Gastrocnemius medialis (tissue), 4 donors: Measurements from ENCODE around the gene LHFPL2. TPM values are rescaled to one million over a fixed set of nuclear protein-coding genes. Genes with fewer than 3 reads are reported as not detected.

Source experiments
- ATAC-seq, 2 donors: fragments of 150-250 bp; one replicate each; pipeline ENCODE4 v1.9.1; 2016
- DNase-seq, 2 donors: peaks; one replicate each; pipeline ENCODE4 v3.0.0-alpha.2; 2019
- H3K27ac ChIP-seq, 4 donors: fragments of 200-600 bp; sonication (generic); 1 replicate in 1 of 4; 2 replicates in 3 of 4; pipeline ENCODE4 v1.5.1; 2016 to 2018; ENCODE audit warnings: mild to moderate bottlenecking in 2 of 4, moderate library complexity in 1 of 4
- H3K27me3 ChIP-seq, 3 donors: fragments of 200-600 bp; sonication (generic) in 2 of 3; 1 replicate in 1 of 3; 2 replicates in 2 of 3; pipeline versions ENCODE4 v1.5.1 to v1.6.0; 2016 to 2019; ENCODE audit warnings: mild to moderate bottlenecking in 1 of 3, moderate library complexity in 1 of 3
- H3K36me3 ChIP-seq, 2 donors: fragments of 200-600 bp; sonication (generic) in 1 of 2; one replicate each; pipeline ENCODE4 v1.5.1; 2017 to 2018
- H3K4me1 ChIP-seq, 2 donors: fragments of 200-600 bp; sonication (generic) in 1 of 2; one replicate each; pipeline ENCODE4 v1.5.1; 2016 to 2017; ENCODE audit warnings: mild to moderate bottlenecking in 2 of 2
- H3K4me3 ChIP-seq, 4 donors: fragments of 200-600 bp; sonication (generic) in 3 of 4; 1 replicate in 1 of 4; 2 replicates in 3 of 4; pipeline ENCODE4 v1.5.1; 2016 to 2019; ENCODE audit warnings: mild to moderate bottlenecking in 2 of 4
- H3K9me3 ChIP-seq, 3 donors: fragments of 200-600 bp; sonication (generic) in 2 of 3; 1 replicate in 1 of 3; 2 replicates in 2 of 3; pipeline ENCODE4 v1.5.1; 2016 to 2019
- CTCF ChIP-seq, 5 experiments: fragments of 450-650 bp in 3 of 5; fragments of 200-600 bp in 2 of 5; sonication (generic) in 2 of 5; IDR thresholded peaks in 4 of 5; conservative IDR thresholded peaks in 1 of 5; 1 replicate in 4 of 5; 2 replicates in 1 of 5; pipeline ENCODE4 v1.5.1; 2016 to 2019; ENCODE audit warnings: antibody characterized with exemption in 5 of 5, mild to moderate bottlenecking in 3 of 5, moderate library complexity in 3 of 5
- POLR2A ChIP-seq, 2 donors: fragments of 450-650 bp; IDR thresholded peaks; one replicate each; pipeline ENCODE4 v1.6.1; 2017; ENCODE audit warnings: antibody characterized with exemption in 2 of 2, mild to moderate bottlenecking in 2 of 2, moderate library complexity in 2 of 2
- in situ Hi-C, 4 donors: fragments of 200-750 bp; cut with MboI; loops; one replicate each; pipeline versions ENCODE4 v1.15.0 to v1.8.0; 2017; ENCODE audit warnings: low sequenced_read_pairs in 4 of 4
- intact Hi-C: fragments of 100-400 bp; cut with DNase I; formaldehyde crosslinking; loops from one replicate; pipeline ENCODE4 v1.15.1; 2023; ENCODE audit warnings: low total_unique reads
- total RNA-seq, 4 donors: library from RNA; depleted of rRNA; stranded (reverse); fragments of >200 nt; gene quantifications; one replicate each; pipeline versions ENCODE4 v1.1.0 to v1.2.3, GENCODE V29; 2016

LHFPL2 gene
- total RNA-seq, 4 donors from 2014 or later: 3.4 to 4.7 (median 3.5) TPM

DNA sequence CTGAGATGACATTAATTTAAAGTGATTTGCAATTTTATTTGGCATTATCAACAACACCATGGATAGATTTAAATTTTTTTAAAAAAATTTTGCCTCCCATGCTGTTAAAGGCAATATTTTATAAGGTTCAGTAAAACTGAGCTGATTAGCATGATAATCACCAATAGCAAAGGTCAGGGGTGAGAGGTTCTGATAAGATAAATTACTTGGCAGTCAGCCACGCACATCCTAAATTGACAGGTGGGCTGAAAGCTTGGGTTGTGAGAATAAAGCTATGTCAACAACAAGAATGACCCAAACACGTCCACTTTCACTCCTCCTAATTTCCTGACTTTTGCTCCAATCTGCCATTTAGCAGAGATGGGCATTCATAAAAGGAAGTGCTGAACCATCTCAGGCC, 127.1 kb downstream of the LHFPL2 start:
- Histone ChIP-seq H3K36me3 (no peaks in the 10 kb centered on the region), H3K4me1 (peaks cover 9 to 11% of the 10 kb centered on the region in 2 donors), H3K27ac (no peak overlapping the region), H3K4me3 (no peak overlapping the region), H3K9me3 (no peaks in the 10 kb centered on the region), H3K27me3 (no peaks in the 10 kb centered on the region)
- in situ Hi-C loops (no loop called here), intact Hi-C loops (no loop called here)
- DNase-seq (no peak), ATAC-seq (no peak)
- no peak for TF ChIP-seq POLR2A (IDR thresholded peaks at IDR 0.05)
- TF ChIP-seq CTCF (IDR thresholded peaks at IDR 0.05 in 4 of 5, conservative IDR thresholded peaks at IDR 0.05 in 1 of 5): no peak

DNA sequence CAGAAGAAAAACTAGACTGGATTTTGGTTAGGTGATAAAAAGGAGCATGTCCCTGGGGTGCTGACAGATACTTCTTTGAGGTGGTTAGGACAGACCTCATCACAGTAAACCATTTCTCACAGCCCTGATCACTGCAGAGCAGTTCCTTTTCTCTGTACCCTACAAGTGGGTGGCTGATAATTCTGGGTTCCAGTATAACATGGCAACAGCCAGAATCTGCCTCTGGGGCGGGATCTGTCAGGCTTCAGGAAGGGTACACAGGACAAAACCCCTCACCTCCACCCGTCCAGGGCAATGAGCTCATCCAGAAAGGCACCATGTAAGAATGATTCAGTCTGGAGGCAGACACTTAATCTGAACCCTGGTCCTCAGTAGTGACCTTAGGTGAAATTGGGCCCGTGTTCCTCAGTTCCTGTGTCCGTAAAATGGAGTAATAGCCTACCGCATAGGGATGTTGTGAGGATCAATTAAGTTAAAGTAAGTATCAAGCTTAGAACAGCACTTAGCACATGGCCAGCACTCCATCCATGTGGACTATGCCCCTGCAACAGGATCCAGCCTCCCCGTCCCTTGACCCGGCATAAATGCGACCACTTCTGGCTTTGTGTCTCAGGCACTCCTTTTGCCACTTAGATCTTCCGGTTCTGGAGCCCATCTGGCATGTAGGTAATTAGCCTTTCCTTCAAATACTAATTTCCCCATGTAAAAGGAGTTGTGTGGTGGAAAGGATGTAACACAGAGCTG, 129.2 kb downstream of the LHFPL2 start:
- ATAC-seq (no peak), DNase-seq (no peak)
- Histone ChIP-seq H3K4me1 (peaks cover 8 to 9% of the 10 kb centered on the region in 2 donors), H3K27ac (no peak overlapping the region), H3K27me3 (no peaks in the 10 kb centered on the region), H3K9me3 (no peaks in the 10 kb centered on the region), H3K36me3 (no peaks in the 10 kb centered on the region), H3K4me3 (no peak overlapping the region)
- TF ChIP-seq POLR2A (IDR thresholded peaks at IDR 0.05): no peak
- TF ChIP-seq CTCF (IDR thresholded peaks at IDR 0.05 in 4 of 5, conservative IDR thresholded peaks at IDR 0.05 in 1 of 5): no peak
- in situ Hi-C loops (no loop called here), intact Hi-C loops (loop anchor here (10.0 kb wide), 1 partner anchor 225 kb away; the partner anchor contains the start of gene AP3B1)

DNA sequence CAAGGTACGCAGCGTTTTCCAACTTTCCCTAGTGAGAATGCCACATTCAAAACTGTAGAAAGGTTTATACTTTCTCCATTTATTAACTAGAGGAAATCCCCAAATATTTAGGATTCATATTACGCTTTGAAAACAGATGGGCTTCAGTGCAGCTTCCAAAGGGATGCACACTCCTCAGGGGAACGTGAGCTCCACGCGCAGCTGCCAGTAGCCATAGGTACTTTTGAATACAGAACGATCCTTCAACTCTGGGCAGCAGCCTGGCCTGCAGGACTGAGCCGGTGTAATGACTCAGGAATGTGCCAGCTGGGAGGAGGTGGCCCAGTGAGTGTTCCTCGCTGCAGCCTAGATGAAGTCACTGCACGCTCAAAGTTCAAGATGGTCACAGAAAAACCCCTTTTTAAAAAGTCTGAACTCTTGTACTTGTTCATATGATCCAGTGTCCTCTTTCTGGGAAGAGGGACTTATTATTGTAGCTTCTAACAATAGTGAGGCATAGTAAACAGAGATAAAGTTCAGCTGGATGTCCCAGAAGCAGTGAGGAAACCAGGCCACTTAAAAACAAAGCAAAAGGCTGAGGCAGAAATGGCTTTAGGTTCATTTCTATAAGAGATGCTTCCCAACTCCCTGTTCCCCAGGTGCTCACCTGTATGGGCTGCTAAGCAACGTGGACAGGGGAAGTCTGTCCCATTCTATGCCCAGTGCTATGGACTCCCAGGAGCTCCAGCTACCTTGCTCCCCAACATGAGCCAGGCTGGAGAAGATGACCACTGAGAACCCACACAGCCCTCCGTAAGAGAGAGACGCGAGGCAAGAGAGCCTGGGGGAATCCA, 130.0 kb downstream of the LHFPL2 start:
- DNase-seq (peak; percentile 39 to 46), ATAC-seq (peak; percentile 69 to 84)
- in situ Hi-C loops (no loop called here), intact Hi-C loops (loop anchor here (10.0 kb wide), 1 partner anchor 224 kb away; the partner anchor contains the start of gene AP3B1)
- TF ChIP-seq POLR2A (IDR thresholded peaks at IDR 0.05) (no peak), CTCF (IDR thresholded peaks at IDR 0.05 in 4 of 5, conservative IDR thresholded peaks at IDR 0.05 in 1 of 5) (no peak)
- Histone ChIP-seq H3K4me3 (no peak overlapping the region), H3K4me1 (peaks cover 8 to 9% of the 10 kb centered on the region in 2 donors), H3K36me3 (no peaks in the 10 kb centered on the region), H3K27me3 (no peaks in the 10 kb centered on the region), H3K27ac (peak overlapping the region in 1 of 4 donors; percentile 5), H3K9me3 (no peaks in the 10 kb centered on the region)

- Histone ChIP-seq H3K36me3 (no peaks in the 10 kb centered on the region), H3K4me1 (peaks cover 20% of the 10 kb centered on the region in 2 donors), H3K4me3 (no peak overlapping the region), H3K9me3 (no peaks in the 10 kb centered on the region), H3K27me3 (no peaks in the 10 kb centered on the region), H3K27ac (no peak overlapping the region)
- no peak for TF ChIP-seq POLR2A (IDR thresholded peaks at IDR 0.05)
- TF ChIP-seq CTCF (IDR thresholded peaks at IDR 0.05 in 4 of 5, conservative IDR thresholded peaks at IDR 0.05 in 1 of 5): no peak
- ATAC-seq (no peak), DNase-seq (no peak)
- in situ Hi-C loops (no loop called here), intact Hi-C loops (loop anchor here (10.0 kb wide), 1 partner anchor 221 kb away; the partner anchor contains the start of gene AP3B1)
These were observed 132.9 kb downstream of the LHFPL2 start for GRCh38 chr5:78515670-78516069.
